Parathyroid adenoma (tissue), 2 donors: ENCODE measurements around the gene ZNF618.

Source experiments
- H2AFZ ChIP-seq: fragments of 300-600 bp; sonication (generic); one replicate; pipeline ENCODE4 v1.7.0; 2017; ENCODE audit warnings: antibody characterized with exemption, mild to moderate bottlenecking
- H3K27ac ChIP-seq: fragments of 300-600 bp; sonication (generic); one replicate; pipeline ENCODE4 v1.7.0; 2017
- H3K27me3 ChIP-seq: fragments of 300-600 bp; sonication (generic); one replicate; pipeline ENCODE4 v1.7.0; 2017; ENCODE audit warnings: low read length; ENCODE audit not compliant: control insufficient read depth, insufficient read depth
- H3K36me3 ChIP-seq: fragments of 300-600 bp; sonication (generic); one replicate; pipeline ENCODE4 v1.7.0; 2017; ENCODE audit warnings: low read length; ENCODE audit not compliant: control insufficient read depth, insufficient read depth
- H3K4me1 ChIP-seq: fragments of 300-600 bp; sonication (generic); one replicate; pipeline ENCODE4 v1.7.0; 2017; ENCODE audit warnings: control low read depth
- H3K4me2 ChIP-seq: fragments of 300-600 bp; sonication (generic); one replicate; pipeline ENCODE4 v1.7.0; 2017; ENCODE audit warnings: low read length
- H3K4me3 ChIP-seq: fragments of 300-600 bp; sonication (generic); one replicate; pipeline ENCODE4 v1.7.0; 2017; ENCODE audit warnings: low read depth, low read length
- H3K79me2 ChIP-seq: fragments of 300-600 bp; sonication (generic); one replicate; pipeline ENCODE4 v1.7.0; 2017; ENCODE audit warnings: control low read depth
- H3K9ac ChIP-seq: fragments of 300-600 bp; sonication (generic); one replicate; pipeline ENCODE4 v1.7.0; 2017; ENCODE audit warnings: mild to moderate bottlenecking
- H3K9me3 ChIP-seq: fragments of 300-600 bp; sonication (generic); one replicate; pipeline ENCODE4 v1.7.0; 2017; ENCODE audit warnings: low read length; ENCODE audit not compliant: control insufficient read depth
- CTCF ChIP-seq: fragments of 300-600 bp; sonication (generic); IDR thresholded peaks from one replicate; pipeline ENCODE4 v1.7.0; 2017; ENCODE audit warnings: antibody characterized with exemption, mild to moderate bottlenecking
- donor health status: primary hyperparathyroidism.

Gene ZNF618

GRCh38 chr9:113888976-113889375, 12.9 kb downstream of the ZNF618 start:
- no peak overlapping the region for H3K9ac ChIP-seq
- TF ChIP-seq CTCF: no peak
- H3K27me3 ChIP-seq: no peaks in the 10 kb centered on the region
- no peak overlapping the region for H3K4me2 ChIP-seq
- H3K36me3 ChIP-seq: no peaks in the 10 kb centered on the region
- H3K4me1 ChIP-seq: no peaks in the 10 kb centered on the region
- no peaks in the 10 kb centered on the region for H3K79me2 ChIP-seq
- no peak overlapping the region for H2AFZ ChIP-seq
- H3K27ac ChIP-seq: no peak overlapping the region
- no peak overlapping the region for H3K4me3 ChIP-seq
- H3K9me3 ChIP-seq: no peaks in the 10 kb centered on the region

GRCh38 chr9:113890704-113891103, 14.6 kb downstream of the ZNF618 start:
- H3K27ac ChIP-seq: no peak overlapping the region
- no peaks in the 10 kb centered on the region for H3K79me2 ChIP-seq
- H3K27me3 ChIP-seq: no peaks in the 10 kb centered on the region
- H3K36me3 ChIP-seq: no peaks in the 10 kb centered on the region
- no peak overlapping the region for H3K9ac ChIP-seq
- no peaks in the 10 kb centered on the region for H3K4me1 ChIP-seq
- no peaks in the 10 kb centered on the region for H3K9me3 ChIP-seq
- no peak overlapping the region for H3K4me3 ChIP-seq
- no peak overlapping the region for H3K4me2 ChIP-seq
- no peak for TF ChIP-seq CTCF
- no peak overlapping the region for H2AFZ ChIP-seq

- H3K9me3 ChIP-seq: no peaks in the 10 kb centered on the region
- no peak for TF ChIP-seq CTCF
- H3K4me3 ChIP-seq: no peak overlapping the region
- no peaks in the 10 kb centered on the region for H3K27me3 ChIP-seq
- H3K27ac ChIP-seq: no peak overlapping the region
- no peaks in the 10 kb centered on the region for H3K36me3 ChIP-seq
- no peak overlapping the region for H2AFZ ChIP-seq
- no peaks in the 10 kb centered on the region for H3K79me2 ChIP-seq
- no peaks in the 10 kb centered on the region for H3K4me1 ChIP-seq
- no peak overlapping the region for H3K4me2 ChIP-seq
- H3K9ac ChIP-seq: no peak overlapping the region
These were observed 16.9 kb downstream of the ZNF618 start for GRCh38 chr9:113892861-113893491.

- Histone ChIP-seq H2AFZ (no peak overlapping the region), H3K9ac (no peak overlapping the region), H3K4me1 (no peaks in the 10 kb centered on the region), H3K4me2 (no peak overlapping the region), H3K9me3 (no peaks in the 10 kb centered on the region), H3K27ac (no peak overlapping the region), H3K27me3 (no peaks in the 10 kb centered on the region), H3K4me3 (no peak overlapping the region), H3K79me2 (peaks cover 3% of the 10 kb centered on the region), H3K36me3 (no peaks in the 10 kb centered on the region)
- TF ChIP-seq CTCF: no peak
These were observed 18.1 kb downstream of the ZNF618 start for GRCh38 chr9:113894166-113894565.

- H3K79me2 ChIP-seq: peaks cover 3% of the 10 kb centered on the region
- H3K27ac ChIP-seq: no peak overlapping the region
- no peak overlapping the region for H3K4me3 ChIP-seq
- no peak overlapping the region for H3K9ac ChIP-seq
- H2AFZ ChIP-seq: no peak overlapping the region
- H3K4me1 ChIP-seq: no peaks in the 10 kb centered on the region
- TF ChIP-seq CTCF: no peak
- no peak overlapping the region for H3K4me2 ChIP-seq
- no peaks in the 10 kb centered on the region for H3K36me3 ChIP-seq
- H3K27me3 ChIP-seq: no peaks in the 10 kb centered on the region
- H3K9me3 ChIP-seq: no peaks in the 10 kb centered on the region
These were observed 19.4 kb downstream of the ZNF618 start for GRCh38 chr9:113895526-113895925.
